Liver (tissue), 9 donors: Measurements from ENCODE around the gene NXPH4. TPM values are rescaled to one million over a fixed set of nuclear protein-coding genes. Genes with fewer than 3 reads are reported as not detected.

Source experiments
- DNase-seq: peaks from one replicate; pipeline ENCODE4 v3.0.0-alpha.2; 2017; ENCODE audit warnings: low spot score
- H3K27ac ChIP-seq, 2 donors: one replicate each; pipeline ENCODE4 v1.7.0; 2013; ENCODE audit warnings: inconsistent platforms in 2 of 2, low read length in 2 of 2, control low read depth in 1 of 2, low read depth in 1 of 2, mild to moderate bottlenecking in 1 of 2
- H3K27me3 ChIP-seq, 4 donors: one replicate each; pipeline versions ENCODE4 v1.6.1 to v1.7.0; 2013; ENCODE audit warnings: low read length in 3 of 4, inconsistent platforms in 1 of 4, mild to moderate bottlenecking in 1 of 4, moderate library complexity in 1 of 4; ENCODE audit not compliant: control insufficient read depth in 4 of 4, insufficient read depth in 4 of 4
- H3K36me3 ChIP-seq, 4 donors: one replicate each; pipeline versions ENCODE4 v1.6.1 to v1.7.0; 2013; ENCODE audit warnings: low read length in 3 of 4, mild to moderate bottlenecking in 3 of 4, low read depth in 1 of 4, moderate library complexity in 1 of 4; ENCODE audit not compliant: control insufficient read depth in 4 of 4, insufficient read depth in 3 of 4
- H3K4me1 ChIP-seq, 4 donors: one replicate each; pipeline versions ENCODE4 v1.6.1 to v1.7.0; 2013; ENCODE audit warnings: low read length in 3 of 4, mild to moderate bottlenecking in 3 of 4, moderate library complexity in 1 of 4; ENCODE audit not compliant: control insufficient read depth in 4 of 4, insufficient read depth in 4 of 4
- H3K4me3 ChIP-seq, 3 donors: one replicate each; pipeline versions ENCODE4 v1.6.1 to v1.7.0; 2013; ENCODE audit warnings: low read length in 3 of 3, control low read depth in 1 of 3, low read depth in 1 of 3, mild to moderate bottlenecking in 1 of 3
- H3K9ac ChIP-seq, 2 donors: one replicate each; pipeline ENCODE4 v1.7.0; 2013; ENCODE audit warnings: low read length in 2 of 2, mild to moderate bottlenecking in 2 of 2, moderate library complexity in 2 of 2, control low read depth in 1 of 2, low read depth in 1 of 2
- H3K9me3 ChIP-seq, 4 donors: one replicate each; pipeline versions ENCODE4 v1.6.1 to v1.7.0; 2013; ENCODE audit warnings: low read length in 3 of 4; ENCODE audit not compliant: control insufficient read depth in 4 of 4
- ATF3 ChIP-seq: IDR thresholded peaks from 2 replicates; pipeline ENCODE4 v1.6.1; 2016; ENCODE audit warnings: antibody characterized with exemption
- EGR1 ChIP-seq, 2 donors: IDR thresholded peaks; 2 replicates each; pipeline ENCODE4 v1.6.1; 2016 to 2018; ENCODE audit warnings: antibody characterized with exemption in 2 of 2, low read depth in 2 of 2
- FOXA1 ChIP-seq: IDR thresholded peaks from 2 replicates; pipeline ENCODE4 v1.6.1; 2016; ENCODE audit warnings: antibody characterized with exemption
- GABPA ChIP-seq, 2 donors: IDR thresholded peaks in 1 of 2; conservative IDR thresholded peaks in 1 of 2; 2 replicates each; pipeline ENCODE4 v1.6.1; 2016; ENCODE audit warnings: antibody characterized with exemption in 2 of 2, mild to moderate bottlenecking in 1 of 2, moderate library complexity in 1 of 2
- HNF4A ChIP-seq, 2 donors: conservative IDR thresholded peaks; 2 replicates each; pipeline ENCODE4 v1.6.1; 2016; ENCODE audit warnings: antibody characterized with exemption in 2 of 2, mild to moderate bottlenecking in 2 of 2
- JUND ChIP-seq, 2 donors: IDR thresholded peaks; 2 replicates each; pipeline ENCODE4 v1.6.1; 2016; ENCODE audit warnings: antibody characterized with exemption in 2 of 2
- MAX ChIP-seq: IDR thresholded peaks from 2 replicates; pipeline ENCODE4 v1.6.1; 2016; ENCODE audit warnings: antibody characterized with exemption
- NR2F2 ChIP-seq: IDR thresholded peaks from 2 replicates; pipeline ENCODE4 v1.6.1; 2016; ENCODE audit warnings: antibody characterized with exemption
- RXRA ChIP-seq, 2 donors: IDR thresholded peaks; 2 replicates each; pipeline ENCODE4 v1.6.1; 2017 to 2018; ENCODE audit warnings: antibody characterized with exemption in 2 of 2, mild to moderate bottlenecking in 1 of 2
- SP1 ChIP-seq: IDR thresholded peaks from 2 replicates; pipeline ENCODE4 v1.6.1; 2018; ENCODE audit warnings: antibody characterized with exemption, mild to moderate bottlenecking
- TAF1 ChIP-seq: conservative IDR thresholded peaks from 2 replicates; pipeline ENCODE4 v1.6.1; 2016; ENCODE audit warnings: antibody characterized with exemption, mild to moderate bottlenecking
- YY1 ChIP-seq: IDR thresholded peaks from 2 replicates; pipeline ENCODE4 v1.6.1; 2016; ENCODE audit warnings: antibody characterized with exemption, mild to moderate bottlenecking
- WGBS: extraction: QIAGEN DNeasy Blood & Tissue Kit; methylation state at CpG from one replicate; pipeline ENCODE4 v1.1.7; 2013; 5-methylcytosine and 5-hydroxymethylcytosine counted together
- polyA plus RNA-seq, 2 donors: library from polyadenylated mRNA; stranded (reverse) in 1 of 2; unstranded in 1 of 2; fragments of 200-250 nt in 1 of 2; fragments of >200 nt in 1 of 2; fragmentation: Nextera tagmentation in 1 of 2; extraction: Ambion mirVana in 1 of 2; gene quantifications; one replicate each; pipeline versions ENCODE4 v1.2.1 to v1.2.3, GENCODE V29; 2013 to 2015
- total RNA-seq, 2 donors: library from RNA; depleted of rRNA; stranded (reverse); fragments of >200 nt; gene quantifications; one replicate each; pipeline ENCODE4 v1.2.3, GENCODE V29; 2014
- TF ChIP-seq, protein P1 (sequence below): IDR thresholded peaks from 2 replicates; pipeline ENCODE4 v1.6.1; 2016; ENCODE audit warnings: antibody characterized with exemption, mild to moderate bottlenecking
- TF ChIP-seq, protein P2 (sequence below): IDR thresholded peaks from 2 replicates; pipeline ENCODE4 v1.6.1; 2016; ENCODE audit warnings: antibody characterized with exemption
- donor health status: healthy.
- donor health status: healthy.
- donor health status: healthy.
- donor health status: healthy.
- donor health status: healthy.

Gene NXPH4
- total and polyA plus RNA-seq, 4 donors, result 0.15 TPM; not detected in 3

DNA sequence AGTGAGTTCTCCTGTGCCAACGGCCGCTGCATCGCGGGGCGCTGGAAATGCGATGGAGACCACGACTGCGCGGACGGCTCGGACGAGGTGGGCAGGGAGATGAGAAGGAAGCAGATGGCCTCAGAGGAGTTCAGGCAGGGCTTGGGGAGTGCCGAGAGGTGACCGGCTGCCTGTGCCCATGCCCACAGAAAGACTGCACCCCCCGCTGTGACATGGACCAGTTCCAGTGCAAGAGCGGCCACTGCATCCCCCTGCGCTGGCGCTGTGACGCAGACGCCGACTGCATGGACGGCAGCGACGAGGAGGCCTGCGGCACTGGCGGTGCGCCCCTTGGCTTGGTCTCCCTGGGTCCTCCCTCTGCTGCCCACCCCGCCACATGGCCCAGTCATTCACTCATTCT is 13.4 kb upstream of the NXPH4 start:
- H3K4me3 ChIP-seq, result no peak overlapping the region
- H3K9ac ChIP-seq, result no peak overlapping the region
- no peaks in the 10 kb centered on the region for H3K27me3 ChIP-seq
- 96% methylated on average over 28 of the region's 28 CpGs for WGBS
- no peak overlapping the region for H3K27ac ChIP-seq
- H3K36me3 ChIP-seq, result peaks cover 52 to 94% (median 72%) of the 10 kb centered on the region in 4 donors
- TF ChIP-seq YY1 (no peak), FOXA1 (no peak), HNF4A (conservative IDR thresholded peaks at IDR 0.05) (no peak), EGR1 (IDR thresholded peaks at IDR 0.05; ENCODE audit: low read depth in 2 of 2) (no peak), SP1 (no peak), TAF1 (no peak), JUND (IDR thresholded peaks at IDR 0.05) (no peak)
- TF ChIP-seq, protein P1, sequence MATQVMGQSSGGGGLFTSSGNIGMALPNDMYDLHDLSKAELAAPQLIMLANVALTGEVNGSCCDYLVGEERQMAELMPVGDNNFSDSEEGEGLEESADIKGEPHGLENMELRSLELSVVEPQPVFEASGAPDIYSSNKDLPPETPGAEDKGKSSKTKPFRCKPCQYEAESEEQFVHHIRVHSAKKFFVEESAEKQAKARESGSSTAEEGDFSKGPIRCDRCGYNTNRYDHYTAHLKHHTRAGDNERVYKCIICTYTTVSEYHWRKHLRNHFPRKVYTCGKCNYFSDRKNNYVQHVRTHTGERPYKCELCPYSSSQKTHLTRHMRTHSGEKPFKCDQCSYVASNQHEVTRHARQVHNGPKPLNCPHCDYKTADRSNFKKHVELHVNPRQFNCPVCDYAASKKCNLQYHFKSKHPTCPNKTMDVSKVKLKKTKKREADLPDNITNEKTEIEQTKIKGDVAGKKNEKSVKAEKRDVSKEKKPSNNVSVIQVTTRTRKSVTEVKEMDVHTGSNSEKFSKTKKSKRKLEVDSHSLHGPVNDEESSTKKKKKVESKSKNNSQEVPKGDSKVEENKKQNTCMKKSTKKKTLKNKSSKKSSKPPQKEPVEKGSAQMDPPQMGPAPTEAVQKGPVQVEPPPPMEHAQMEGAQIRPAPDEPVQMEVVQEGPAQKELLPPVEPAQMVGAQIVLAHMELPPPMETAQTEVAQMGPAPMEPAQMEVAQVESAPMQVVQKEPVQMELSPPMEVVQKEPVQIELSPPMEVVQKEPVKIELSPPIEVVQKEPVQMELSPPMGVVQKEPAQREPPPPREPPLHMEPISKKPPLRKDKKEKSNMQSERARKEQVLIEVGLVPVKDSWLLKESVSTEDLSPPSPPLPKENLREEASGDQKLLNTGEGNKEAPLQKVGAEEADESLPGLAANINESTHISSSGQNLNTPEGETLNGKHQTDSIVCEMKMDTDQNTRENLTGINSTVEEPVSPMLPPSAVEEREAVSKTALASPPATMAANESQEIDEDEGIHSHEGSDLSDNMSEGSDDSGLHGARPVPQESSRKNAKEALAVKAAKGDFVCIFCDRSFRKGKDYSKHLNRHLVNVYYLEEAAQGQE, result no peak
- no peaks in the 10 kb centered on the region for H3K9me3 ChIP-seq
- no peaks in the 10 kb centered on the region for H3K4me1 ChIP-seq
- no peak for DNase-seq

- no peak for DNase-seq
- Histone ChIP-seq H3K27me3 (no peaks in the 10 kb centered on the region), H3K9me3 (no peaks in the 10 kb centered on the region), H3K4me3 (no peak overlapping the region), H3K4me1 (no peaks in the 10 kb centered on the region), H3K36me3 (peaks cover 46 to 94% (median 67%) of the 10 kb centered on the region in 4 donors), H3K27ac (no peak overlapping the region), H3K9ac (no peak overlapping the region)
- WGBS, result 85% methylated on average over 11 of the region's 11 CpGs
- TF ChIP-seq HNF4A (conservative IDR thresholded peaks at IDR 0.05) (no peak), ATF3 (no peak), EGR1 (IDR thresholded peaks at IDR 0.05; ENCODE audit: low read depth in 2 of 2) (no peak), JUND (IDR thresholded peaks at IDR 0.05) (no peak), RXRA (IDR thresholded peaks at IDR 0.05) (no peak), NR2F2 (no peak), GABPA (IDR thresholded peaks at IDR 0.05 in 1 of 2, conservative IDR thresholded peaks at IDR 0.05 in 1 of 2) (no peak), MAX (no peak), TAF1 (no peak)
- TF ChIP-seq, protein P2, sequence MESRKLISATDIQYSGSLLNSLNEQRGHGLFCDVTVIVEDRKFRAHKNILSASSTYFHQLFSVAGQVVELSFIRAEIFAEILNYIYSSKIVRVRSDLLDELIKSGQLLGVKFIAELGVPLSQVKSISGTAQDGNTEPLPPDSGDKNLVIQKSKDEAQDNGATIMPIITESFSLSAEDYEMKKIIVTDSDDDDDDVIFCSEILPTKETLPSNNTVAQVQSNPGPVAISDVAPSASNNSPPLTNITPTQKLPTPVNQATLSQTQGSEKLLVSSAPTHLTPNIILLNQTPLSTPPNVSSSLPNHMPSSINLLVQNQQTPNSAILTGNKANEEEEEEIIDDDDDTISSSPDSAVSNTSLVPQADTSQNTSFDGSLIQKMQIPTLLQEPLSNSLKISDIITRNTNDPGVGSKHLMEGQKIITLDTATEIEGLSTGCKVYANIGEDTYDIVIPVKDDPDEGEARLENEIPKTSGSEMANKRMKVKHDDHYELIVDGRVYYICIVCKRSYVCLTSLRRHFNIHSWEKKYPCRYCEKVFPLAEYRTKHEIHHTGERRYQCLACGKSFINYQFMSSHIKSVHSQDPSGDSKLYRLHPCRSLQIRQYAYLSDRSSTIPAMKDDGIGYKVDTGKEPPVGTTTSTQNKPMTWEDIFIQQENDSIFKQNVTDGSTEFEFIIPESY, result no peak
Measured at GRCh38 chr12:57203791-57204190, 12.8 kb upstream of the NXPH4 start.
